H9 (cell line): Measurements from ENCODE around the gene MARVELD2. TPM values are rescaled to one million over a fixed set of nuclear protein-coding genes. Genes with fewer than 3 reads are reported as not detected.

ENCODE experiments used
- DNase-seq: peaks from one replicate; pipeline ENCODE4 v3.0.0-alpha.2; 2017
- H2AFZ ChIP-seq: one replicate; pipeline ENCODE4 v1.6.1; 2013; ENCODE audit warnings: mild to moderate bottlenecking, low read length, control low read depth, moderate library complexity
- H2AK5ac ChIP-seq: 2 replicates; pipeline ENCODE4 v1.6.1; 2013; ENCODE audit warnings: low read length, control low read depth, mixed read lengths; ENCODE audit not compliant: insufficient read length
- H2BK120ac ChIP-seq: one replicate; pipeline ENCODE4 v1.6.1; 2013; ENCODE audit warnings: low read depth, mild to moderate bottlenecking, low read length, control low read depth, inconsistent platforms; ENCODE audit not compliant: poor library complexity, severe bottlenecking
- H2BK12ac ChIP-seq: 2 replicates; pipeline ENCODE4 v1.6.1; 2013; ENCODE audit warnings: low read length, control low read depth, mixed read lengths, low read depth; ENCODE audit not compliant: insufficient read length
- H2BK15ac ChIP-seq: 2 replicates; pipeline ENCODE4 v1.6.1; 2013; ENCODE audit warnings: low read depth, low read length, control low read depth
- H2BK20ac ChIP-seq: one replicate; pipeline ENCODE4 v1.6.1; 2013; ENCODE audit warnings: low read depth, mild to moderate bottlenecking, low read length, control low read depth, inconsistent platforms; ENCODE audit not compliant: poor library complexity, severe bottlenecking
- H2BK5ac ChIP-seq: 2 replicates; pipeline ENCODE4 v1.6.1; 2013; ENCODE audit warnings: low read length, control low read depth, mixed read lengths; ENCODE audit not compliant: insufficient read length
- H3K14ac ChIP-seq: 2 replicates; pipeline ENCODE4 v1.6.1; 2013; ENCODE audit warnings: low read length, control low read depth; ENCODE audit not compliant: insufficient read depth
- H3K18ac ChIP-seq: 2 replicates; pipeline ENCODE4 v1.6.1; 2013; ENCODE audit warnings: low read depth, mild to moderate bottlenecking, mixed read lengths, low read length, control low read depth; ENCODE audit not compliant: insufficient read length
- H3K23ac ChIP-seq: 2 replicates; pipeline ENCODE4 v1.6.1; 2013; ENCODE audit warnings: low read length, control low read depth, mixed read lengths, low read depth; ENCODE audit not compliant: insufficient read length
- H3K23me2 ChIP-seq: 2 replicates; pipeline ENCODE4 v1.6.1; 2013; ENCODE audit warnings: low read depth, mild to moderate bottlenecking, mixed read lengths, low read length, control low read depth; ENCODE audit not compliant: insufficient read length, poor library complexity, severe bottlenecking
- H3K27ac ChIP-seq: 2 replicates; pipeline ENCODE4 v1.5.1; 2013; ENCODE audit warnings: low read length, control low read depth, mixed read lengths, low read depth; ENCODE audit not compliant: insufficient read length
- H3K27me3 ChIP-seq: 2 replicates; pipeline ENCODE4 v1.6.1; 2013; ENCODE audit warnings: low read length, control low read depth, inconsistent platforms; ENCODE audit not compliant: insufficient read depth
- H3K4ac ChIP-seq: 2 replicates; pipeline ENCODE4 v1.6.1; 2013; ENCODE audit warnings: low read depth, mild to moderate bottlenecking, control low read depth, inconsistent platforms, low read length, moderate library complexity
- H3K4me1 ChIP-seq: 2 replicates; pipeline ENCODE4 v1.6.1; 2013; ENCODE audit warnings: low read length, control low read depth, inconsistent platforms; ENCODE audit not compliant: insufficient read depth
- H3K4me2 ChIP-seq: 2 replicates; pipeline ENCODE4 v1.6.1; 2013; ENCODE audit warnings: low read length, control low read depth, mixed read lengths; ENCODE audit not compliant: insufficient read length, insufficient read depth
- H3K56ac ChIP-seq: 2 replicates; pipeline ENCODE4 v1.6.1; 2013; ENCODE audit warnings: low read depth, mild to moderate bottlenecking, mixed read lengths, low read length, control low read depth; ENCODE audit not compliant: insufficient read length
- H3K79me1 ChIP-seq: 2 replicates; pipeline ENCODE4 v1.6.1; 2013; ENCODE audit warnings: low read depth, mild to moderate bottlenecking, moderate library complexity, low read length, control low read depth, inconsistent platforms; ENCODE audit not compliant: insufficient read depth, poor library complexity, severe bottlenecking
- H3K79me2 ChIP-seq: 2 replicates; pipeline ENCODE4 v1.6.1; 2013; ENCODE audit warnings: low read length, control low read depth, inconsistent platforms; ENCODE audit not compliant: insufficient read depth
- H3K9ac ChIP-seq: 2 replicates; pipeline ENCODE4 v1.6.1; 2013; ENCODE audit warnings: low read length, control low read depth, mixed read lengths; ENCODE audit not compliant: insufficient read length; ENCODE audit errors: extremely low read depth
- H3K9me3 ChIP-seq: one replicate; pipeline ENCODE4 v1.6.1; 2013; ENCODE audit warnings: low read depth, low read length, inconsistent platforms; ENCODE audit not compliant: control insufficient read depth
- H3T11ph ChIP-seq: one replicate; pipeline ENCODE4 v1.6.1; 2013; ENCODE audit warnings: mild to moderate bottlenecking, low read length, control low read depth, inconsistent platforms
- H4K20me1 ChIP-seq: one replicate; pipeline ENCODE4 v1.6.1; 2013; ENCODE audit not compliant: control insufficient read depth, insufficient read length, insufficient read depth
- H4K5ac ChIP-seq: 2 replicates; pipeline ENCODE4 v1.6.1; 2013; ENCODE audit warnings: low read depth, mild to moderate bottlenecking, mixed read lengths, low read length, control low read depth; ENCODE audit not compliant: insufficient read length
- H4K8ac ChIP-seq: replicated peaks from 2 replicates; pipeline ENCODE4 v1.6.1; 2013; ENCODE audit warnings: low read length, control low read depth, mixed read lengths, low read depth; ENCODE audit not compliant: insufficient read length
- H4K91ac ChIP-seq: 2 replicates; pipeline ENCODE4 v1.6.1; 2013; ENCODE audit warnings: low read depth, mild to moderate bottlenecking, moderate library complexity, mixed read lengths, low read length, control low read depth; ENCODE audit not compliant: insufficient read length
- H3K27ac Mint-ChIP-seq, 3 experiments: 2 replicates in 2 of 3; 3 replicates in 1 of 3; pipeline ENCODE4 v1.8.0; 2020 to 2021; ENCODE audit warnings: mixed read lengths in 3 of 3, mild to moderate bottlenecking in 1 of 3, moderate library complexity in 1 of 3
- H3K27me3 Mint-ChIP-seq: 2 replicates; pipeline ENCODE4 v1.8.0; 2021; ENCODE audit warnings: low read depth, mild to moderate bottlenecking, moderate library complexity, mixed read lengths
- H3K36me3 Mint-ChIP-seq, 3 experiments: 2 replicates in 2 of 3; 3 replicates in 1 of 3; pipeline ENCODE4 v1.8.0; 2020 to 2021; ENCODE audit warnings: low read depth in 3 of 3, mixed read lengths in 3 of 3; ENCODE audit not compliant: insufficient read depth in 1 of 3
- H3K4me1 Mint-ChIP-seq, 2 experiments: 2 replicates each; pipeline ENCODE4 v1.8.0; 2020; ENCODE audit warnings: mixed read lengths in 2 of 2
- H3K4me3 Mint-ChIP-seq, 2 experiments: 2 replicates in 1 of 2; 3 replicates in 1 of 2; pipeline ENCODE4 v1.8.0; 2020 to 2021; ENCODE audit warnings: mild to moderate bottlenecking in 2 of 2, mixed read lengths in 2 of 2, moderate library complexity in 1 of 2
- H3K9me3 Mint-ChIP-seq, 2 experiments: 2 replicates in 1 of 2; 3 replicates in 1 of 2; pipeline ENCODE4 v1.8.0; 2020; ENCODE audit warnings: mild to moderate bottlenecking in 2 of 2, mixed read lengths in 2 of 2, moderate library complexity in 1 of 2
- CTCF ChIP-seq: fragments of 200-600 bp; sonication (generic); conservative IDR thresholded peaks from 3 replicates; pipeline ENCODE4 v1.8.0; 2021; ENCODE audit warnings: antibody characterized with exemption, mild to moderate bottlenecking
- WGBS: extraction: QIAGEN DNeasy Blood & Tissue Kit; methylation state at CpG from one replicate; pipeline ENCODE4 v1.1.7; 2013; ENCODE audit warnings: missing lambda C conversion rate, low lambda C conversion rate, mixed read lengths; ENCODE audit not compliant: insufficient read length; ENCODE audit errors: extremely low coverage; 5-methylcytosine and 5-hydroxymethylcytosine counted together
- total RNA-seq: library from RNA; stranded (reverse); gene quantifications from 2 replicates; pipeline ENCODE4 v1.2.1, GENCODE V29; 2021

The MARVELD2 gene
- total RNA-seq, 1 experiment from 2014 or later, result 30.3 TPM

GRCh38 chr5:69431424-69432303, 16.7 kb downstream of the MARVELD2 start:
- Histone ChIP-seq H3T11ph (no peak overlapping the region), H2AK5ac (no peak overlapping the region), H3K9ac (no peak overlapping the region), H3K79me2 (no peaks in the 10 kb centered on the region), H2BK5ac (no peak overlapping the region), H2BK20ac (no peak overlapping the region), H3K9me3 (no peaks in the 10 kb centered on the region), H3K56ac (no peak overlapping the region), H3K27ac (no peak overlapping the region), H2AFZ (no peak overlapping the region), H3K27me3 (no peaks in the 10 kb centered on the region), H3K23ac (no peak overlapping the region), H4K91ac (no peak overlapping the region), H3K4ac (no peak overlapping the region), H3K23me2 (no peaks in the 10 kb centered on the region), H3K79me1 (no peaks in the 10 kb centered on the region), H3K4me2 (no peak overlapping the region), H4K20me1 (no peaks in the 10 kb centered on the region), H2BK15ac (no peak overlapping the region), H2BK12ac (no peak overlapping the region), H3K4me1 (no peaks in the 10 kb centered on the region), H4K8ac (no peak overlapping the region), H3K14ac (no peak overlapping the region), H3K18ac (no peak overlapping the region), H2BK120ac (no peak overlapping the region), H4K5ac (no peak overlapping the region)
- DNase-seq, result no peak
- Mint-ChIP-seq H3K36me3 (peaks cover 11 to 34% (median 34%) of the 10 kb centered on the region in 3 experiments), H3K27ac (peak overlapping the region in 1 of 3 experiments; percentile 61; a peak in 2 of 7 replicates), H3K4me1 (no peaks in the 10 kb centered on the region), H3K27me3 (no peaks in the 10 kb centered on the region), H3K4me3 (no peak overlapping the region), H3K9me3 (no peaks in the 10 kb centered on the region)
- no peak for TF ChIP-seq CTCF
- no CpG with 5 or more reads among the region's 11 CpGs for WGBS
